AG10803 (cell line): ENCODE data around the gene KIR2DL4.
"Not testable (repeated sequence)": the region's sequence is repeated elsewhere in the genome, so short reads cannot be mapped to it uniquely, and the experiment has no call there.

Experiments
- DNase-seq: peaks from one replicate; pipeline ENCODE4 v3.0.0; 2010; ENCODE audit warnings: low read depth
- H3K4me3 ChIP-seq: 2 replicates; pipeline ENCODE4 v1.5.1; 2011; ENCODE audit warnings: mild to moderate bottlenecking, low read length, control low read depth
- CTCF ChIP-seq: conservative IDR thresholded peaks from 2 replicates; pipeline ENCODE4 v1.5.1; 2011; ENCODE audit warnings: mild to moderate bottlenecking, low read length, control low read depth, inconsistent platforms

Gene KIR2DL4

GRCh38 chr19:54803410-54803809, at the start of gene KIR2DL4:
Gene KIR2DL4 (plus strand): TSS chr19:54803610. CDS start chr19:54803652, 42 bp downstream.
- DNase-seq: no peak
- no peak for TF ChIP-seq CTCF
- no peak within 1 kb of the TSS for H3K4me3 ChIP-seq

GRCh38 chr19:54756204-54757110, 47.0 kb upstream of the KIR2DL4 start:
- not testable (repeated sequence) for DNase-seq, H3K4me3 ChIP-seq

- DNase-seq, H3K4me3 ChIP-seq: not testable (repeated sequence)
Observed at GRCh38 chr19:54758577-54758976, 44.8 kb upstream of the KIR2DL4 start.

- H3K4me3 ChIP-seq, DNase-seq: not testable (repeated sequence)
Observed at GRCh38 chr19:54764219-54764618, 39.2 kb upstream of the KIR2DL4 start.

- DNase-seq: not testable (repeated sequence)
Observed at GRCh38 chr19:54766464-54766863, 36.9 kb upstream of the KIR2DL4 start.

GRCh38 chr19:54769646-54770045, 33.8 kb upstream of the KIR2DL4 start, which contains the start of gene KIR2DL1:
Gene KIR2DL1 (plus strand): TSS chr19:54769793. CDS start chr19:54769851, 58 bp downstream.
- not testable (repeated sequence) for DNase-seq, H3K4me3 ChIP-seq

More at GRCh38 chr19:54766464-54766863, 36.9 kb upstream of the KIR2DL4 start:
- not testable (repeated sequence) for H3K4me3 ChIP-seq

- DNase-seq, H3K4me3 ChIP-seq: not testable (repeated sequence)
Observed at GRCh38 chr19:54770511-54770910, 32.9 kb upstream of the KIR2DL4 start.

- not testable (repeated sequence) for DNase-seq, H3K4me3 ChIP-seq
Observed at GRCh38 chr19:54771018-54771960, 32.1 kb upstream of the KIR2DL4 start.

- DNase-seq, H3K4me3 ChIP-seq: not testable (repeated sequence)
Observed at GRCh38 chr19:54772666-54773065, 30.7 kb upstream of the KIR2DL4 start.

GRCh38 chr19:54775095-54775815, 28.2 kb upstream of the KIR2DL4 start:
- DNase-seq: not testable (repeated sequence)

GRCh38 chr19:54775830-54776229, 27.6 kb upstream of the KIR2DL4 start:
- H3K4me3 ChIP-seq, DNase-seq: not testable (repeated sequence)

More at GRCh38 chr19:54775095-54775815, 28.2 kb upstream of the KIR2DL4 start:
- H3K4me3 ChIP-seq: not testable (repeated sequence)

GRCh38 chr19:54777851-54778250, 25.6 kb upstream of the KIR2DL4 start:
- not testable (repeated sequence) for DNase-seq, H3K4me3 ChIP-seq

GRCh38 chr19:54778896-54779295, 24.5 kb upstream of the KIR2DL4 start:
- not testable (repeated sequence) for DNase-seq, H3K4me3 ChIP-seq

GRCh38 chr19:54782916-54783315, 20.5 kb upstream of the KIR2DL4 start:
- DNase-seq, H3K4me3 ChIP-seq: not testable (repeated sequence)

GRCh38 chr19:54786091-54786723, 17.2 kb upstream of the KIR2DL4 start:
- not testable (repeated sequence) for H3K4me3 ChIP-seq, DNase-seq

GRCh38 chr19:54788154-54788553, 15.3 kb upstream of the KIR2DL4 start:
- not testable (repeated sequence) for H3K4me3 ChIP-seq, DNase-seq
